NCI-H146 treated with DMSO at 0.1 percent for 48 hours (cell line): Measurements from ENCODE around the gene CLIP2.
"Not testable (repeated sequence)": the region's sequence is repeated elsewhere in the genome, so short reads cannot be mapped to it uniquely, and the experiment has no call there.

Source experiments
- DNase-seq: peaks from one replicate; lab custom pipeline; 2025; ENCODE audit not compliant: unreplicated experiment; lab: John Stamatoyannopoulos, UW

The CLIP2 gene

GRCh38 chr7:74403521-74404387 is 114.5 kb downstream of the CLIP2 start:
- DNase-seq = no peak

GRCh38 chr7:74404388-74404700 is 115.1 kb downstream of the CLIP2 start:
- no peak for DNase-seq

GRCh38 chr7:74404741-74405140 is 115.5 kb downstream of the CLIP2 start:
- no peak for DNase-seq

- no peak for DNase-seq
Observed at GRCh38 chr7:74405191-74405898, 116.1 kb downstream of the CLIP2 start.

- no peak for DNase-seq
Observed at GRCh38 chr7:74405899-74406512, 116.8 kb downstream of the CLIP2 start.

- no peak for DNase-seq
Observed at GRCh38 chr7:74407958-74408357, 118.8 kb downstream of the CLIP2 start.

- no peak for DNase-seq
Observed at GRCh38 chr7:74409571-74409970, 120.4 kb downstream of the CLIP2 start.

- DNase-seq = no peak
Observed at GRCh38 chr7:74410772-74411171, 121.6 kb downstream of the CLIP2 start.

- not testable (repeated sequence) for DNase-seq
Observed at GRCh38 chr7:74411571-74411970, 122.4 kb downstream of the CLIP2 start.

- no peak for DNase-seq
Observed at GRCh38 chr7:74412056-74412455, 122.8 kb downstream of the CLIP2 start.

- no peak for DNase-seq
Observed at GRCh38 chr7:74412603-74413002, 123.4 kb downstream of the CLIP2 start.

GRCh38 chr7:74414595-74415333 is 125.6 kb downstream of the CLIP2 start:
- not testable (repeated sequence) for DNase-seq

GRCh38 chr7:74417419-74417971 is 128.3 kb downstream of the CLIP2 start:
- peak; percentile 8 for DNase-seq

- DNase-seq = no peak
Observed at GRCh38 chr7:74418076-74418475, 128.9 kb downstream of the CLIP2 start.

- no peak for DNase-seq
Observed at GRCh38 chr7:74418538-74418937, 129.3 kb downstream of the CLIP2 start.

- DNase-seq = not testable (repeated sequence)
Observed at GRCh38 chr7:74419232-74419631, 130.0 kb downstream of the CLIP2 start.

- DNase-seq = no peak
Observed at GRCh38 chr7:74420006-74420405, 130.8 kb downstream of the CLIP2 start.

- no peak for DNase-seq
Observed at GRCh38 chr7:74424291-74424880, 135.2 kb downstream of the CLIP2 start.

GRCh38 chr7:74428023-74428422 is 138.8 kb downstream of the CLIP2 start:
- no peak for DNase-seq

- DNase-seq = no peak
Observed at GRCh38 chr7:74429153-74429747, 140.0 kb downstream of the CLIP2 start.
